Measurements from ENCODE around the gene MXRA7. TPM values are rescaled to one million over a fixed set of nuclear protein-coding genes. Genes with fewer than 3 reads are reported as not detected.

MXRA7 gene
- total RNA-seq, 1 donor: 287 TPM

DNA sequence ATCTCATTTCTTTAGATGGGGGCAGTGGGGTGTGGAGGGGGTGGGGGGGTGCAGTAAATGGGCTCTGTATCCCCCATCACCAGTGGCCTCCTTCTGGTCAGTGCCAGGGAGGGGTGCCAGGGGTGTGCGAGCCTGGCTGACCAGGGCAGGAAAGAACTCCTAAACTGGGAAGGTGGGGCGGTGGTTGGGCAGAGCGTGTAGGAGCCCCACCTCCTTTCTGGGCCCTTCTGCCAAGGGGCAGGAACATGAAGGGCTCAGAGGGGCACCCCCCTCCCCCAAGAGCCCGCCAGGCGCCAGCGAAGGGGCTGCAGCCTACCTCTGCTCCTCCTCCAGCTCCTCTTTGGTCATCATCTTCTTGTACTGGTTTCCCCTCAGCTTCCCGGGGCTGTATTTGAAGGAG is 26.0 kb downstream of the MXRA7 start:
- no peak for DNase-seq (ENCODE audit: low read depth)
- TF ChIP-seq CTCF (IDR thresholded peaks at IDR 0.05; ENCODE audit: insufficient read depth, low read length): no peak
- H3K4me3 ChIP-seq (ENCODE audit: low read depth, low read length): no peak overlapping the region

- DNase-seq (ENCODE audit: low read depth): no peak
- TF ChIP-seq CTCF (IDR thresholded peaks at IDR 0.05; ENCODE audit: insufficient read depth, low read length): no peak
- H3K4me3 ChIP-seq (ENCODE audit: low read depth, low read length): no peak overlapping the region
These were observed 26.6 kb downstream of the MXRA7 start for GRCh38 chr17:76683921-76684745.

GRCh38 chr17:76683011-76683755 is 27.6 kb downstream of the MXRA7 start:
- DNase-seq (ENCODE audit: low read depth): no peak
- TF ChIP-seq CTCF (IDR thresholded peaks at IDR 0.05; ENCODE audit: insufficient read depth, low read length): peak; percentile 17
- no peak overlapping the region for H3K4me3 ChIP-seq (ENCODE audit: low read depth, low read length)

GRCh38 chr17:76682296-76682695 is 28.5 kb downstream of the MXRA7 start:
- TF ChIP-seq CTCF (IDR thresholded peaks at IDR 0.05; ENCODE audit: insufficient read depth, low read length): no peak
- peak; percentile 97 for DNase-seq (ENCODE audit: low read depth)
- no peak overlapping the region for H3K4me3 ChIP-seq (ENCODE audit: low read depth, low read length)

GRCh38 chr17:76681222-76682137 is 29.3 kb downstream of the MXRA7 start:
- H3K4me3 ChIP-seq (ENCODE audit: low read depth, low read length): no peak overlapping the region
- peak; percentile 78 for DNase-seq (ENCODE audit: low read depth)
- peak; percentile 83 for TF ChIP-seq CTCF (IDR thresholded peaks at IDR 0.05; ENCODE audit: insufficient read depth, low read length)

- no peak overlapping the region for H3K4me3 ChIP-seq (ENCODE audit: low read depth, low read length)
- no peak for TF ChIP-seq CTCF (IDR thresholded peaks at IDR 0.05; ENCODE audit: insufficient read depth, low read length)
- DNase-seq (ENCODE audit: low read depth): no peak
These were observed 31.5 kb downstream of the MXRA7 start for GRCh38 chr17:76679239-76679638.
